Testis (tissue), 2 donors: Measurements from ENCODE around the gene GOLT1B.

Experiments used
- CTCF ChIP-seq, 3 experiments: fragments of 450-650 bp in 2 of 3; fragments of 200-600 bp in 1 of 3; sonication (generic) in 1 of 3; IDR thresholded peaks; one replicate each; pipeline ENCODE4 v1.5.1; 2016 to 2019; ENCODE audit warnings: antibody characterized with exemption in 3 of 3, mild to moderate bottlenecking in 2 of 3, moderate library complexity in 1 of 3
- POLR2A ChIP-seq: fragments of 450-650 bp; IDR thresholded peaks from one replicate; pipeline ENCODE4 v1.6.1; 2017; ENCODE audit warnings: antibody characterized with exemption, mild to moderate bottlenecking, moderate library complexity

- TF ChIP-seq CTCF (IDR thresholded peaks at IDR 0.05) (no peak), POLR2A (no peak)
Observed at GRCh38 chr12:21543151-21543550, 41.6 kb downstream of the GOLT1B start.
